Mesendoderm (in vitro differentiated cells): Measurements from ENCODE around the gene LAMB3.

Experiments
- DNase-seq: peaks from one replicate; pipeline ENCODE4 v3.0.0; 2013
- H2AK5ac ChIP-seq: 2 replicates; pipeline ENCODE4 v1.6.1; 2013; ENCODE audit warnings: low read length, inconsistent platforms
- H2BK120ac ChIP-seq: 2 replicates; pipeline ENCODE4 v1.6.1; 2013; ENCODE audit warnings: low read depth, mild to moderate bottlenecking, low read length, moderate library complexity, mixed read lengths
- H2BK15ac ChIP-seq: replicated peaks from 2 replicates; pipeline ENCODE4 v1.6.1; 2013; ENCODE audit warnings: low read depth, mild to moderate bottlenecking, moderate library complexity
- H2BK5ac ChIP-seq: 2 replicates; pipeline ENCODE4 v1.6.1; 2013; ENCODE audit warnings: low read length, inconsistent platforms
- H3K18ac ChIP-seq: 2 replicates; pipeline ENCODE4 v1.6.1; 2013; ENCODE audit warnings: mild to moderate bottlenecking, low read length, mixed read lengths
- H3K23ac ChIP-seq: one replicate; pipeline ENCODE4 v1.6.1; 2013; ENCODE audit warnings: low read length
- H3K27ac ChIP-seq: 2 replicates; pipeline ENCODE4 v1.5.1; 2013; ENCODE audit warnings: low read depth, mild to moderate bottlenecking, inconsistent platforms, low read length, moderate library complexity
- H3K27me3 ChIP-seq: 2 replicates; pipeline ENCODE4 v1.6.1; 2013; ENCODE audit warnings: low read length, control low read depth, mild to moderate bottlenecking, inconsistent platforms; ENCODE audit not compliant: insufficient read depth, poor library complexity
- H3K36me3 ChIP-seq: 2 replicates; pipeline ENCODE4 v1.6.1; 2013; ENCODE audit warnings: low read length, inconsistent platforms; ENCODE audit not compliant: control insufficient read depth, insufficient read depth
- H3K4ac ChIP-seq: one replicate; pipeline ENCODE4 v1.6.1; 2013; ENCODE audit warnings: low read depth, mild to moderate bottlenecking, low read length, moderate library complexity
- H3K4me1 ChIP-seq: 2 replicates; pipeline ENCODE4 v1.6.1; 2013; ENCODE audit warnings: low read depth, low read length, inconsistent platforms; ENCODE audit not compliant: control insufficient read depth
- H3K4me2 ChIP-seq: 2 replicates; pipeline ENCODE4 v1.6.1; 2013; ENCODE audit warnings: low read length
- H3K4me3 ChIP-seq: 2 replicates; pipeline ENCODE4 v1.5.1; 2013; ENCODE audit warnings: mild to moderate bottlenecking, low read length
- H3K56ac ChIP-seq: one replicate; pipeline ENCODE4 v1.6.1; 2013; ENCODE audit warnings: low read length
- H3K79me1 ChIP-seq: 2 replicates; pipeline ENCODE4 v1.6.1; 2013; ENCODE audit warnings: low read length, inconsistent platforms
- H3K79me2 ChIP-seq: 2 replicates; pipeline ENCODE4 v1.6.1; 2013; ENCODE audit warnings: mild to moderate bottlenecking, low read length; ENCODE audit not compliant: control insufficient read depth, insufficient read depth
- H3K9ac ChIP-seq: 2 replicates; pipeline ENCODE4 v1.6.1; 2013; ENCODE audit warnings: low read length, inconsistent platforms
- H4K5ac ChIP-seq: one replicate; pipeline ENCODE4 v1.6.1; 2013; ENCODE audit warnings: low read length
- H4K8ac ChIP-seq: one replicate; pipeline ENCODE4 v1.6.1; 2013; ENCODE audit warnings: low read depth, mild to moderate bottlenecking, control low read depth, low read length, moderate library complexity
- WGBS: extraction: QIAGEN DNeasy Blood & Tissue Kit; methylation state at CpG from one replicate; pipeline ENCODE4 v1.1.7; 2013; ENCODE audit warnings: low lambda C conversion rate, missing lambda C conversion rate; ENCODE audit not compliant: insufficient coverage; ENCODE audit errors: extremely low coverage; 5-methylcytosine and 5-hydroxymethylcytosine counted together

The LAMB3 gene

GRCh38 chr1:209657918-209658317 is 5.7 kb upstream of the LAMB3 start:
- Histone ChIP-seq H2BK15ac (no peak overlapping the region), H3K27me3 (no peaks in the 10 kb centered on the region), H4K8ac (no peak overlapping the region), H2BK120ac (no peak overlapping the region), H3K23ac (no peak overlapping the region), H3K18ac (no peak overlapping the region), H2AK5ac (no peak overlapping the region), H3K79me2 (no peaks in the 10 kb centered on the region), H3K56ac (no peak overlapping the region), H3K36me3 (no peaks in the 10 kb centered on the region), H3K4ac (no peak overlapping the region), H4K5ac (no peak overlapping the region), H3K4me3 (no peak overlapping the region), H3K4me1 (no peaks in the 10 kb centered on the region), H3K27ac (no peak overlapping the region), H3K79me1 (no peaks in the 10 kb centered on the region), H2BK5ac (no peak overlapping the region), H3K9ac (no peak overlapping the region), H3K4me2 (no peak overlapping the region)
- no CpG with 5 or more reads among the region's 5 CpGs for WGBS
- no peak for DNase-seq

GRCh38 chr1:209657140-209657879 is 5.1 kb upstream of the LAMB3 start:
- H3K9ac ChIP-seq = no peak overlapping the region
- H3K23ac ChIP-seq = no peak overlapping the region
- no CpG with 5 or more reads among the region's 9 CpGs for WGBS
- H3K56ac ChIP-seq = no peak overlapping the region
- no peak overlapping the region for H3K27ac ChIP-seq
- no peak overlapping the region for H2BK5ac ChIP-seq
- no peak overlapping the region for H3K4ac ChIP-seq
- no peaks in the 10 kb centered on the region for H3K4me1 ChIP-seq
- no peaks in the 10 kb centered on the region for H3K36me3 ChIP-seq
- H2BK15ac ChIP-seq = no peak overlapping the region
- H3K79me2 ChIP-seq = no peaks in the 10 kb centered on the region
- no peak overlapping the region for H3K18ac ChIP-seq
- H3K79me1 ChIP-seq = no peaks in the 10 kb centered on the region
- no peak overlapping the region for H4K8ac ChIP-seq
- no peak overlapping the region for H4K5ac ChIP-seq
- H2AK5ac ChIP-seq = no peak overlapping the region
- no peak overlapping the region for H2BK120ac ChIP-seq
- no peak for DNase-seq
- no peaks in the 10 kb centered on the region for H3K27me3 ChIP-seq
- no peak overlapping the region for H3K4me2 ChIP-seq
- no peak overlapping the region for H3K4me3 ChIP-seq

DNA sequence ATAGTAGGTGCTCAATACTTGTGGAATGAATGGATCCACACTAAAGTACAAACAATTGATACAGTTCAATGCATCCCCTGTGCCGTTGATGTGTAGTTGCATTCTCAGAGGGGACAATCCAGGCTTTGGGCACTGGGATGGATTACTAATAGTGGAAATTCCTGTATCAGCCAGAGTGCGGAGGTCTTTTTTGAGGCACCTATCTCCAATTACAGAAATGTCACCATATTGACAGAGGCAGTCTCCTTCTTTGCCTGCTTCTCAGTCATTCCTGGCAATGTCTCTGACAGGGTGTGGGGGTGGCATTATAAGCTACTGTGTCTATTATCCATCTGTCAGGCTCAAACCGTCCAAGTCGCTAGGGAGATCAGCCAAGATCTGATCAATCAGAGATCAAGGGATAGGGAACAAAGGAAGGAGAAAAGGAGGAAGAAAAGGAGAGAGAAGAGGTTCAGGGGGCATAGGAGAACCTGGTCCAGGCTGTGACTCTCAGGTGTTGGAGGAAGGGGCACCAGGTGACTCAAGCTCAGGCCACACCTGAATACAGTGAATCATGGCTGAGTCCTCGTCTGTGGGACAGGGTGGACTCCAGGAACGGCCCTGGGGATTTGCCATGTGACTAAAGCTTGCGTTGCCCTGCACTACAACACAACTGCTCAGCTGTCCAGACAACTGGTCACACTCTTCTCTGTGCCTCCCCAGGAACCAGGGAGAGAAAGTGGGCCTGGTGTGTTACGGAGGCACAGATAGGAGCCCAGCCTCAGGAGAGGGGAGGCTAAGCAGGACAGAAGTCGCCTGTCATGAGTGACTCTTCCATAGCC is 3.4 kb upstream of the LAMB3 start:
- Histone ChIP-seq H3K27me3 (no peaks in the 10 kb centered on the region), H2BK5ac (no peak overlapping the region), H3K23ac (no peak overlapping the region), H2BK15ac (no peak overlapping the region), H3K27ac (no peak overlapping the region), H4K8ac (no peak overlapping the region), H3K9ac (no peak overlapping the region), H3K4ac (no peak overlapping the region), H3K79me2 (no peaks in the 10 kb centered on the region), H3K56ac (no peak overlapping the region), H2AK5ac (no peak overlapping the region), H4K5ac (no peak overlapping the region), H3K4me2 (no peak overlapping the region), H3K18ac (no peak overlapping the region), H2BK120ac (no peak overlapping the region), H3K36me3 (no peaks in the 10 kb centered on the region), H3K4me3 (no peak overlapping the region), H3K4me1 (no peaks in the 10 kb centered on the region), H3K79me1 (no peaks in the 10 kb centered on the region)
- WGBS = no CpG with 5 or more reads among the region's 9 CpGs
- no peak for DNase-seq

- DNase-seq = no peak
- no CpG with 5 or more reads among the region's 7 CpGs for WGBS
These were observed 1.7 kb upstream of the LAMB3 start for GRCh38 chr1:209653915-209654351.

GRCh38 chr1:209652873-209653401 is 712 bp upstream of the LAMB3 start:
- no peaks in the 10 kb centered on the region for H3K4me1 ChIP-seq
- no peak overlapping the region for H3K27ac ChIP-seq
- no peaks in the 10 kb centered on the region for H3K36me3 ChIP-seq
- no peak overlapping the region for H3K56ac ChIP-seq
- no peak overlapping the region for H3K4me2 ChIP-seq
- no peak overlapping the region for H2BK120ac ChIP-seq
- no peaks in the 10 kb centered on the region for H3K79me2 ChIP-seq
- no peak overlapping the region for H3K23ac ChIP-seq
- no peak overlapping the region for H3K4ac ChIP-seq
- no peak overlapping the region for H2BK5ac ChIP-seq
- H4K5ac ChIP-seq = no peak overlapping the region
- peak; percentile 94 for DNase-seq
- H3K27me3 ChIP-seq = no peaks in the 10 kb centered on the region
- no peak overlapping the region for H2AK5ac ChIP-seq
- H2BK15ac ChIP-seq = no peak overlapping the region
- no peak overlapping the region for H3K18ac ChIP-seq
- no peak overlapping the region for H3K9ac ChIP-seq
- WGBS = no CpG with 5 or more reads among the region's 3 CpGs
- no peak overlapping the region for H4K8ac ChIP-seq
- no peaks in the 10 kb centered on the region for H3K79me1 ChIP-seq
- H3K4me3 ChIP-seq = no peak overlapping the region

More at GRCh38 chr1:209653915-209654351, 1.7 kb upstream of the LAMB3 start:
- Histone ChIP-seq H3K9ac (no peak overlapping the region), H3K27me3 (no peaks in the 10 kb centered on the region), H4K8ac (no peak overlapping the region), H3K23ac (no peak overlapping the region), H3K79me1 (no peaks in the 10 kb centered on the region), H2BK120ac (no peak overlapping the region), H4K5ac (no peak overlapping the region), H2BK15ac (no peak overlapping the region), H3K36me3 (no peaks in the 10 kb centered on the region), H2AK5ac (no peak overlapping the region), H3K27ac (no peak overlapping the region), H2BK5ac (no peak overlapping the region), H3K79me2 (no peaks in the 10 kb centered on the region), H3K4ac (no peak overlapping the region), H3K56ac (no peak overlapping the region), H3K4me2 (no peak overlapping the region), H3K18ac (no peak overlapping the region), H3K4me1 (no peaks in the 10 kb centered on the region), H3K4me3 (no peak overlapping the region)
